Activated CD8-positive, alpha-beta memory T cell treated with anti-CD3 and anti-CD28 coated beads, Interleukin-2, amount 50 U/mL, for 1 hour (primary cell): ENCODE data around the gene WDFY3.
"Not testable (repeated sequence)": the region's sequence is repeated elsewhere in the genome, so short reads cannot be mapped to it uniquely, and the experiment has no call there.

Source experiments
- DNase-seq: peaks from one replicate; pipeline ENCODE4 v3.0.0-alpha.2; 2020; ENCODE audit errors: extremely low read depth

Gene WDFY3

DNA sequence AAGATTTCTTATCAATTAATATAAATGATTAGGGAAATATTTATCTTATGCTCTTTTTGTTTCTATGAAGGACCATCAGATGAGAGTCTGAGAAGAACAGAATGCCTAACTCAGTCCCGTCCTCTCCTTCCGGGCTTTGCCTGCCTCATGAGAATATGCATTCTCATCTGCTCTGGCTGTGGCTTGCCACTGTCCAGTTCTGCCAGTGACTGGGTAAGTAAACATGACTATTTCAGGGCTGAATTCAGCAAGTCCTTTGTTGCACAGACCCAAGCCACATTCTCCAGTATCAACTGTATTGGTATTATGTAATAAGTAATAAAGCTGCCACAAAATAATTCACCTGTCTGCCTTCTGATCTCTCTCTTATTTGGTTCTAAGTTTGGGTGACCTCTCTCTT is 110.7 kb downstream of the WDFY3 start:
- DNase-seq = no peak

DNA sequence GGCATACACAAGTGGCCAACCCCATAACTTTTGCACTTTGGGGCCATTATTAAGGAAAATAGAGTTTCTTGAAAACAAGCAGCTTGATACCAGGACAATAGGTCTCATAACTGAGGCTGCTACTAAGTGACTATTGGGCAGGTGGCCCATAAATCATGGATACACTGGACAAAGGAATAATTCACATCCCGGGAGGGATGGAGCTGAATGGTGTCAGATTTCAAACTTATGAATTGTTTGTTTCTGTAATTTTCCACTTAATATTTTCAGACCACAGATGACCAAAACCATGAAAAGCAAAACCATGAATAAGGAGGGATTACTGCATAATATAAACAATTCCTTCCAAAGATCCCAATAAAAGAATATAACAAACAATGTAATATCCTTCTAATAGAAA is 114.4 kb downstream of the WDFY3 start:
- no peak for DNase-seq

DNA sequence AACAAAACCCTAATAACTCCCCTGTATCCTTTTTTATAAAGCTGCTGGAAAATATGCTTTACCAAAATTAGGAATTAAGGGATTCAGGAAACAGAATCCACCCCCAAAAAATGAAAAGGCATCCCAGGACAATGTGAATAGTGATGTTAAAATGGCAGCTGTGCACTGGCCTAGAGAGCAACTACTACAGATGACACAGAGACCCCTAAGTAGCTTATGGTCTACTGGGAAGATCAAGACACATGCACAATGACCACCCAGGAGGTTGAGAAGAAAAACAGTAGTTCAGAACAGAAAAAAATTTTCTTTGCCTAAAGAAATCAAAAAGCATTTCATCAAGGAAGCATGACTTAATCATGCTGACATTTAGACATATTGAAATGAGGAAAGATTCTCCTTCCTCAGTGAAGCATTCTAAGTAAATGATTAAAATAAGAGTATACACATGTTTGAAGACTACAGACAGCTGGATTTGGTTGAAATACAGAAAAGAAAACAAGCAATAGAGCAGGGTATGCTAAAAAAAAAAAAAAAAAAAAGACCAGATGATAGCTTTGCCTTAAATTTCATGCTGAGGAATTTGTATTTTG is 117.3 kb downstream of the WDFY3 start:
- no peak for DNase-seq

DNA sequence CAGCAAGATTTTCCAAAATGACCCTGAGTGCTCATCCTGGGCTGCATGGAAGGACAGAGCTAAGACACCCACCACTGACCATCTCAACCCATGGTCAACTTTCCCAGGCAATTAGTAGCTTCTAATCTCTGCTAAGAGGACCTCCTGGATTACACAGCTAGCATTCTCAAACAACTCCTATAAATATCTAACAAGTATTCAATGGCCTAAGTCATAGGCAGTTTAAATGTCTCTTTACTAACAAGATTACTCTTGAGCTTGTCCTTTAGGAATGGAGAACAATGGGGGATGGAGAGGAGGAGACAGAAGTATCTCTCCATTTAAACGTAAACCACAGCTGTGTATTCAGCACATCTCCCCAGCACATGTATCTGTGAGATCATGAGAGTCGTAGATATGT is 118.1 kb downstream of the WDFY3 start:
- DNase-seq = no peak

DNA sequence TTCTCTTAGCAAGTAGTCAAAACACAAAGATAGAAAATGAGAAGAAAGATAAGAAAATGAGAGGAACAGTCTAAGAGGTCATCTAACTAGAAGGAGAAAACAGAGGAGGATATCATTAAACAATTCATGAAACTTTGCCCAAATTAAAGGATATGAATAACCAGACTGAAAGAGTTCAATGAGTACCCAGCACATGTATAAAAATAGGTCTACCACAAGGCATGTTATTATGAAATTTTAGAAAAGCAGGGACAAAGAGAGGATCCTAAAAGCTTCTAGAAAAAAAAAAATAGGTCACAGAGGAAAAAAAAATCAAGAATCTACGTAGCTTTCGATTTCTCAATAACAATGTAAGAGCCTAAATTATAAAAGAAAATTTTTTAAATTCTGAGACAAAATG is 118.5 kb downstream of the WDFY3 start:
- no peak for DNase-seq

DNA sequence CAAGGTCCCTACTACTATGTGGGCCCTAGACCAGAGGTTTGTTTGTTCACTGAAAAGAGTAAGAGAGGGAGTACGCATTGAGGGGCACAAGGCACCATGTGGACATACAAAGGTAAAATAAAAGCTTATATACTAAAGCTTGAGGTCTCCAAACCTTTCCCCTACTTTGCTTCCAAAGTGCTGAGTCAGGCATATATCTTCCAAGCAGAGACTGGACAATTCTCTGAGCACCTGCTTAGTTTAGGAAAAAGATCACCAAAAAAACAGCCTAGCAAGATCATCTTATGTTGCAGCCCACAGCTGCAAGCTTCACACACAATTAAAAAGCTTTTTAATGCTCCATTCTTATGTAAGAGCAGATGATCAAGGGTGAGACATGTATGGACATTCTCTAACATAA is 119.5 kb downstream of the WDFY3 start:
- no peak for DNase-seq

DNA sequence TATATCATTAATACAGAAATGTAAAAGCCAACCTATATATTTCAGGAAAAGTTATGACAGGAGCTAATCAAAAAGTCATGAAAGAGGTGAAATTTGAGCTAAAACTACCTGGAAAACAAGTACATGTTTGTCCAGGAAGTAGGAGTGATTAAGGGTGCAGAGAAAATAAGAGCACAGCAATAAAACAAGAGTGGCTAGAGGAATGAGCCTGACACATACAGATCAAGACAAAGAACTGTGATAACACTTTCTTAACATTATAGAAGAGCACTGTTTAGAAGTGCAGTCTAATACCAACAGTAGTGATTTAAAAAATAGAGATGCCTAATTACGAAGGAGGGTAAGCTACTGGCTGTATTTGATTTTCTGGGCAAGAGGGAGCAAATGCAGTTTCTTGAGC is 125.1 kb downstream of the WDFY3 start:
- DNase-seq = no peak

DNA sequence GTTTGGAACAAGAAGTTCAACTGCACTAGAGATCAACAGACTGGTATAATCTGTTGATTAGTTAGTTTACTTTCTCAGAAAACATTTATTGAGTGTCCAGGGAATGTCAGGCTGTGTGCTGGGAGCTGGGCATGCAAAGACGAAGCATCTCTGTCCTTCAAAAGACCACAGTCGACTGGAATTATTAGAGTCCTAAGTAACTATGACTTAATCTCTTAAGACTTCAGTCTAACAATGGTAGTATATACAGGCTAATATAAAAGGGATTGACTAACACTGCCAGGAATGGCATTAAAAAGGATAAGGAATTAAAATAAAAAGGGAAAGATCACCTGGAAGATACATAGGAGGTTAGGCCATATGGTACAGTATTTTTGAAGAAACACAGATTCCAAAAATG is 128.7 kb downstream of the WDFY3 start:
- no peak for DNase-seq

DNA sequence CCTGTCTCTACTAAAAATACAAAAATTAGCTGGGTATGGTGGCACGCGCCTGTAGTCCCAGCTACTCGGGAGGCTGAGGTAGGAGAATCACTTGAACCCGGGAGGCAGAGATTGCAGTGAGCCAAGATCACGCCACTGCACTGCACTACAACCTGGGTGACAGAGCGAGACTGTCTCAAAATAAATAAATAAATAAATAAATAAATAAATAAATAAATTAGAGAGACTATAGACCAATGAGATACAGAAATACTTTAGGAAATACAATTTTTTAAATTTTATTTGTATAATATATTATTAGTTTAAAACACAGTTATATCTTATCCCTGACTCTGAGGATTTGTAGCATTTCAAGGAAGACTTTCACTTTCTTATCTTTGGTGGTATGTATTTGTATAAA is 136.9 kb downstream of the WDFY3 start:
- DNase-seq = not testable (repeated sequence)

DNA sequence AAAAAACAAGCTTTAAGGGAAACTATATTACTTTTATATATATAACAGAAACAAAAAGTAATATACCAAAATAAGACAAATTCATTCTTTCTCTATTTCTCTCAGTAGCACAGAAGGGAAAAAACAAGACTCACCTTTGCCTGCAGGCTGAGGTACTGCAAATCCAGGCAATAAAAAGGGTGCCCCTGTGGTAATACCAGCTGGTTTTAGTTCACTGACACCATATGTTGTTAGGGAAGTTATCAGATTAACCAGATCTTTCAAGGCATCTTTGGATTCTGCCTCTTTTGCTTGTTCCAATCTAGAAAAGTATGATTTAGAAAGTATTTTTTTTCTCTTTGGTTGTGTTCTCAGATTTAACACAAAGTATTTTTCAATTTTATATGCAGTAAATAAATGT is 139.8 kb downstream of the WDFY3 start:
- DNase-seq = no peak

DNA sequence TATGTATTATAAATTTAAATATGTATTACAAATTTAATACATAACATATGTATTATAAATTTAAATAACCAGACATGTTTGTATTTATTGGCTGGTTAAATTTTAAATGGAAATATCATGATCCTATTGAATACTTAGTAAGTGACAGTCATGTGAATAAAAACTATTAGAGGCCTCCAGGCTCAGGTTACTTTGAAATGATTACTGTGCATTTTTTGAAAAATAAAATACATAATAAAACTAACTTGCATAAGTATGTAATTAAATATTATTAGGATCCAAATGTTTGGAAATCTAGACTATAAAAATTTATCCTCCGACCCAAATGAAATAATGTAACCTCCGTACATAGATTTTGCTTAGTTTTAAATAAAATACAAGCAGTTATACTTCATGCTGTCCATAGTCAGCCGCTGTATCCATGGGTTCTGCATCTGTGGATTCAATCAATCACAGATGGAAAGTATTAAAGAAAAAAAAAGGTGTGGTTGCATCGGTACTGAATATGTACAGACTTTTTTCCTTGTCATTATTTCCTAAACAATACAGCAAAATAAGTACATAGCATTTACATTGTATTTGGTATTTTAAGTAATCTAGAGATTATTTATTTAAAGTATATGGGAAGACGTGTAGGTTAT is 140.7 kb downstream of the WDFY3 start:
- no peak for DNase-seq

DNA sequence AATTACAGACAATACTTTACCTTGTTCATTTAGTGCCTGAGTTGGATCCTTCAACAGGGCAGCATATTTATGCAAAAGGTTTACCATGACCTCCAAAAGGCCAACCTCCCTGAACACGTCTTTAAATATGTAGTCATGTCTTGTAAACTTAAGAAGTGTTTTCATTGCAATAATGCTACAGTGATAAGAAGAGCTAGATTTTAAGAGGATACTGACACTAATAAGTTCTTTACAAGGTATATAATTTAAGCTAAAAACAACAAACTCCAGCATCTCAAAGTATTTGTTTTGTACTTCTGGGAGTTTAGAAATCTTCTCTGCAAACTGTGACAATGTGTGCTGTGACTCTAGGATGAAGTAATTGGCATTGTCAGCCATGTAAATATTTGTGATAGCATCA is 145.4 kb downstream of the WDFY3 start:
- DNase-seq = no peak

DNA sequence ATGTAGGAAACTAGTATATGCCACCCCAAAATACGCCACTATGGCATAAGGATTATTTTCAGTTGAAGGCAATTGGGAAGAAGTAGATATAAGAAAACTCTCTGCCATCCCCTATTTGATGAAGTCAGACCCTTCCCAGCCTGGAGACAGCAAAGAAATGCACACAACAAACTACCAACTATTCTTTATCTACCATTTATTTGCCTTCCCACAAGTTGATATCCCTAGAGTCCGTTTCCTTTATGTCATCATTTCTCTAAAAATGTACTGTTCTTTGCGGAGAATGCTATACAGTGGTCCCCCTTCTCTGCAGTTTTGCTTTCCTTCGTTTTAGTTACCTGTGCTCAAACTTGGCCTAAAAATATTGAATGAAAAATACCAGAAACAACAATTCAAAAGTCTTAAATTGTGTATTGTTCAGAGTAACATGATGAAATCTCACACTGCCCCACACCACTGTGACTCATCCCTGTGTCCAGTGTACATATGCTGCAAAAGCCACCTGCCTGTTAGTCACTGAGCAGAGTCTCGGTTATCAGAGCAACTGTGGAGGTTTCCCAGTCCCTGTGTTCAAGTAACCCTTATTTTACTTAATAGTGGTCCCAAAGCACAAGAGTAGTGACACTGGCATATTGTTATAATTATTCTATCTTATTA is 152.3 kb downstream of the WDFY3 start:
- DNase-seq = no peak

DNA sequence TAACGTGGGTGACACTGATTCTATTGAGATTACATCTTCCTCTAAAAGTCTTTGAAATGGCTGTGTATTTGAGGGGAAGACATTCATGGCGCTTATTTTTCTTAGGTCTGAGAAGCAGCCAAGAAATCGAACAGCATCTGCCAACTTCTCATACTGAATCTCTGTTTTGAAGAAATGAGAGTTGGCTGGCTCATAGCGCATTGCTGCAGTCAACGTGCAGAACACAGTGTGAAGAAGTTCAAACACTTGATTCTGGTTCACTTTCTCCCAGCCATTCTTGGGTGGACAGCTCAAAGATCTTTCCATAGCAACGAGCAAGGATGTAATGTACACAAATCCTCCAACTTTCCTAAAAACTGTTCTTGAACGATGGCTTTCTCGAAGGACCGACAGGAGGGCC is 156.5 kb downstream of the WDFY3 start:
- DNase-seq = no peak

DNA sequence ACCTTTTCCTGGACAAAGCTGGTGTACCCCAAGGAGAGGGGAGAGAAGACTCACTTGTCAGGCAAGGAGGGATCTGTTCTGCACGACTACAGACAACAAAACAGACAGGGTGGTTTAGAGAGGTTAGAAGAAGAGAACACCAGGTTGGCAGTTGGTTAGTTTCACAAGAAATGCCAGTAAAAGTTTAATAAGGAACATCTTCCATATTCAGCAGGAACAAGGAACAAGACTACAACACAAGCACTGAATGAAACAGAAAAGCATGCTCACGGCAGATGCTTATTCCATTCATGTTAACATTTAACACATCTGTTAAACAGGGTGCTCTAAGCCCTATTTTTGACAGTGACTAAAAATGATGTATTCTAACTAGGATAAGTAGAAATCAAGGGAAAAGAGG is 158.2 kb downstream of the WDFY3 start:
- DNase-seq = no peak

DNA sequence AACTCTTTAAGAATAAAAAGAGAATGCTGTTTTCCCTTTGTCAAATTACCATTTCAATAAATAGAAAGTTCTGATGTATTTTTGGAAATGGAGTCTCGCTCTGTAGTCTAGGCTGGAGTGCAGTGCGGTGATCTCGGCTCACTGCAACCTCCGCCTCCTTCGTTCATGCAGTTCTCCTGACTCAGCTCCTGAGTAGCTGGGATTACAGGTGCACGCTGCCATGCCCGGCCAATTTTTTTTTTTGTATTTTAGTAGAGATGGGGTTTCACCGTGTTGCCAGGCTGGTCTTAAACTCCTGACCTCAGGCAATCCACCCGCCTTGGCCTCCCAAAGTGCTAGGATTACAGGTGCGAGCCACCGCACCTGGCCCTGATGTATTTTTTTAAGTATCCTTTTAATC is 159.9 kb downstream of the WDFY3 start:
- not testable (repeated sequence) for DNase-seq

DNA sequence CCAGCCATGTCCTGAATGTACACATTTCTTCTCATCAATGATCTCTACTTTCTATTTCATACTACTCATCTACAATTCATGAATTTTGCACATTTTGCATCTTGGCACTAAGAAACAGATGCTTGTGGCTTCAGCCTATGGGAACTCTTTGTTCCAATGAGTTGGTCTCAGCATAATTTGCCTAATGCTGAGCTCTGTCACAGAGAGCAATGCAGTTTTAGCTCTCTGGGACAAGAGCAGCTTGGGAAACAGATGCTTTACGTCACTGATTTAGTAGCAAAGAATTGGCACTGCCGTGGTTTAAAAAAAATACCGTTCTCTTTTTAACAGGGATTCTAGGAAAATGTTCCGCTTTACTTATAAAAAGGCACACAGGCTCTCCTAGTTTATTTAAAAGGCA is 162.4 kb downstream of the WDFY3 start:
- DNase-seq = no peak

DNA sequence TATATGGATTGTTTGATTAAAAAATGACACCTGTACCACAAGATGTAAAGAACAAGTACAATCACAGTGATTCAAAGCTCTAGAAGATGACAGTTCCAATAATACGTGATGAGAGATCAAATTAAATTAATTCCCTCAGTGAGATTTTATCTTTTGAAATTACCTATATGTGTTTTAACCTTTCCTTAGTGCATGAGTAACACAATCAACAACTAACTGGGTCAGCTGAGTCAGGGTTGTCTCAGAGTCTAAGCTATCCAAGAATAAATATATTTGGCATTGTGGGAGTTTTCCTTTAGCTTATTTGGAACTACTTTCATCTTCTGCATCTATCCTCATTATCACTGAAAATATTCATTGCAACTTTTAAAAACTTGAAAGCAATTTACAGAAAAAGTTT is 162.8 kb downstream of the WDFY3 start:
- no peak for DNase-seq

DNA sequence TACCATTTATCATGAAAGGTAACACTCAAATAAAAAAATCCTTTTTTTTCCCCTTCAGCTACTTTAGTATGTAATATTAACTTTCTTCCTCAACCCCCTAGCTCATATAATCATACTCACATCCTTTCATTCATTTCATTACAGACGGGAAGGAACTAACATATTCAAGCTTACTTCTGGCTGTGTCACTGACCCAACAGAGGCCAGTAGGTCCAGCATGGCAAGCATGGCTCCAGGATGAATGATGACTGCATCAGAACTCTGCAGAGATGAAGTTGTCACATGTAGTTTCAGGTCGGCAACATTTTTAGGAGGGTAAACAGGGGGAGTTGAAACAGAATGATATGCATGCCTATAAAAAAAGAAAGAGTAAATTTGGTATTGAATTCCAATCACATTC is 163.4 kb downstream of the WDFY3 start:
- no peak for DNase-seq

DNA sequence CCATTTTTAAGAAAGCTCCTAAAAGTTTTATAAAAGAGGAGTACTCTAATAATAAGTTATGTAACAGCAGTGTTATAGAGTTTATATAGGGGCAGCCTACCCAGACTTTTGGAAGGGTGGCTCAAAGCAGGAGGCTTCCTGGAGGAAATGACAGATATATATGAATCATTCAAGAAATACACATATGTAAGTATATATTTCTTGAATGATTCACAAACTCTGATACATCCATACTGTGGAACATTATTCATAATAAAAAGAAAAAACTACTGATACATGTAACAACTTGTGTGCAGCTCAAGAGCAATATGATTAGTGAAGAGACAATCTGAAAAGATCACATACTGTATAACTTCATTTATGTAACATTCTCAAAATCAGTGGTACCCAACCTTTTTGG is 166.2 kb downstream of the WDFY3 start:
- no peak for DNase-seq

DNA sequence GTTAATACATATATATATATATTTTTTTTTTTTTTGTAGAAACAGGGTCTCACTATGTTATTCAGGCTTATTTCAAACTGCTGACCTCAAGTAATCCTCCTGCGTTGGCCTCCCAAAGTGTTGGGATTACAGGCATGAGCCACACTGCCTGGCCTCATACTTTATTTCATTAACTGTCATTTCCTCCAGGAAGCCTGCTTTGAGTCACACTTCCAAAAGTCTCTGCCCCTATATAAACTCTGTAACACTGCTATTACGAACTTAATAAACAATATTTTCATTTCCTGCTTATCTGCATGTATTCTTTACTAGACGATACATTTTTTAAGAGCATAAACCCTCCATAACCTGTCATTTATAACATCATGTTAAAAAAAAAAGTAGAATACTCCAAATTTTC is 167.2 kb downstream of the WDFY3 start:
- DNase-seq = no peak

DNA sequence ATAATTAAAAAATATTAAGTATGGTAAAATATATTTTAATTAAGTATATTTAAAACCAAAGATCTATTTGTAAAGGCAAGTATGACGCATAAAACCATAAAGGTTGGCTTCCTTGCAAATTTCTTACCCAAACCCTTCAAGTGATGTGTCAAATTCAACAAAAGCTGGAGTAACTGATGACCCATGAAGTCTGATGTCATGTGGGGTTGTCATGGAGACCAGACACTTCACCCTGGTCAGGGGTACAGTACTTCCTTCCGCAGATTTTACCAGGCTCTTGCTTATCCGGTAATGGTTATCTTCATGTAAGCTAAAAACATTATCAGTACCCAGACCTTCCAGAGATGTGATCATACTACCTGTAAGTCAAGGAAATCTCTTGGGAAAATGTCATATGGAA is 170.1 kb downstream of the WDFY3 start:
- no peak for DNase-seq
